ENCODE results near the gene CIB2.
A peak's percentile ranks its signal among the peaks of the same experiment; 100 is the strongest.

CIB2 gene

DNA sequence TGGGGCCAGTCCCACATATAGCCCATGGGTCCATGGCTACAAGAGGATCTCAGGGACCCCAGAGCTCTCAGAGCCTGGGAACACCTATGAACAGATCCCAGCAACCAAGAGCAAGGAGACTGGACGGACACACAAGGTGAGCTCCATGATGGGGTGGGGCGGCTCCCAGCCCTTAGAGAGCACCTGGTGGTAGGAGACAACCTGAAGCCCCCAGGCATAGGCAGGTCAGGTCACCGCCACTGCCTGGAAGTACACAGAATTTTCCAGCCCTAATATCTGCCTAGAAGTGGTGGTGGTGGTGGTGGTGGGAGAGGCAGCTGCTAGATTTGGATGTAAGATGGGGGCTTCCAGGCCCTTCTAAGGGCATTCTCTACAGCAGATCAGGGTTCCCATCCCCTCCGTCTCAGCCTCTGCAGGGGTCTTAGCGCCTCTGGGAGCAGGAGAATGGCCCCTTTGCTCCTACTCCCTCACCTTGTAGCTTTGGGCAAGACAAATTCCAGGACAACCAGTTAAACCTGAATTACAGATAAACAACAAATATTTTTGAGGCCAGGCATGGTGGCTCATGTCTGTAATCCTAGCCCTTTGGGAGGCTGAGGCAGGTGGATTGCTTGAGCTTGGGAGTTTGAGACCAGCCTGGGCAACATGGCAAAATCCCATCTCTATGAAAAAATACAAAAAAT lies 29.7 kb downstream of the CIB2 start:
- Histone ChIP-seq H3K4me3 (no peak overlapping the region), H3K9ac (no peak overlapping the region), H3K4me1 (peaks cover 36% of the 10 kb centered on the region), H3K9me3 (no peaks in the 10 kb centered on the region), H3K27me3 (no peaks in the 10 kb centered on the region), H3K27ac (no peak overlapping the region), H3K4me2 (no peak overlapping the region), H3K36me3 (no peaks in the 10 kb centered on the region), H4K20me1 (no peaks in the 10 kb centered on the region)
- TF ChIP-seq Cebpa-rat (IDR thresholded peaks at IDR 0.05) = no peak

DNA sequence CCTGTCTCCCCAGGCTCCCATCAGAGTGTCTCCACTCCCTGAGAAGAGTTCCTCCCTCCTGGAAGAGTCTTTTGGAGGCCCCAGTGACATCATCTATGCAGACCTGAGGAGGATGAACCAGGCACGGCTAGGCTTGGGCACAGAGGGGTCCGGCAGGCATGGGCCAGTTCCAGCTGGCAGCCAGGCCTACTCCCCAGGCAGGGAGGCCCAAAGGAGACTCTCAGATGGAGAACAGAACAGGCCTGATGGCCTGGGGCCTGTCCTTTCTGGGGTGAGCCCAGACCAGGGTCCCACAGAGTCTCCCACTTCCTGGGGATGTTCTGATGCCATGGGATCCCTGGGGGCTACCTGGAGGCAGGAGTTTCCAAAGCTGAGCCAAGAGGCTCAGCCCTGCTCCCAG lies 30.4 kb downstream of the CIB2 start:
- no peak for TF ChIP-seq Cebpa-rat (IDR thresholded peaks at IDR 0.05)
- no peaks in the 10 kb centered on the region for H3K27me3 ChIP-seq
- no peaks in the 10 kb centered on the region for H3K9me3 ChIP-seq
- no peak overlapping the region for H3K4me3 ChIP-seq
- H4K20me1 ChIP-seq = no peaks in the 10 kb centered on the region
- no peak overlapping the region for H3K4me2 ChIP-seq
- no peak overlapping the region for H3K27ac ChIP-seq
- peaks cover 29% of the 10 kb centered on the region for H3K4me1 ChIP-seq
- no peak overlapping the region for H3K9ac ChIP-seq
- no peaks in the 10 kb centered on the region for H3K36me3 ChIP-seq

DNA sequence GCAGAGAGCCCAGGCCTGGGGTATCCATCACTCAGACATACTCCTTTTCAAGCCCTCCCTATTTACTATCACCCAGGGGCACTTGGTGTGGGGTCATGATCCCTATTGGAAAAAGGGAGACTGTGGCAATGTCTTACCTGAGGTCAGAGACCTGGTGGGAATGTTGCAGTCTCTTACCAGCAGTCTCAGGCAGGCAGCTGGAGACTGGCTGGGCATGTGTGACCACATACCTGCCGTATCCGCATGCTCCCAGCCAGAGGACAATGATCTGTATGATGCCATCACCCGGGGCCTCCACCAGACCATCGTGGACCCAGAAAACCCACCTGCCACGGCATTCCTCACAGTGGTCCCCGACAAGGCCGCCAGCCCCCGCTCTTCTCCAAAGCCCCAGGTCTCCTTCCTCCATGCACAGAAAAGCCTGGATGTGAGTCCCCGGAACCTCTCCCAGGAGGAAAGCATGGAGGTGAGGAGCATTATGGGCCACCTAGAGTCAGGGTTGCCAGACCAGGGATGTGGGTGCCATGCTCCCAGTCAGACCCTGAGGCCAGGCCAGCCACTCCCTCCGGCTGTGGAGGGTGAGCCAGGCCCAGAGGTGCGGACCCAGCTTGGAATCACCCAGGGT lies 33.0 kb downstream of the CIB2 start:
- Histone ChIP-seq H3K36me3 (no peaks in the 10 kb centered on the region), H3K27me3 (no peaks in the 10 kb centered on the region), H3K4me3 (no peak overlapping the region), H3K4me1 (peaks cover 4% of the 10 kb centered on the region), H3K27ac (no peak overlapping the region), H3K9ac (no peak overlapping the region), H3K4me2 (no peak overlapping the region), H4K20me1 (no peaks in the 10 kb centered on the region), H3K9me3 (no peaks in the 10 kb centered on the region)
- TF ChIP-seq Cebpa-rat (IDR thresholded peaks at IDR 0.05) = no peak

DNA sequence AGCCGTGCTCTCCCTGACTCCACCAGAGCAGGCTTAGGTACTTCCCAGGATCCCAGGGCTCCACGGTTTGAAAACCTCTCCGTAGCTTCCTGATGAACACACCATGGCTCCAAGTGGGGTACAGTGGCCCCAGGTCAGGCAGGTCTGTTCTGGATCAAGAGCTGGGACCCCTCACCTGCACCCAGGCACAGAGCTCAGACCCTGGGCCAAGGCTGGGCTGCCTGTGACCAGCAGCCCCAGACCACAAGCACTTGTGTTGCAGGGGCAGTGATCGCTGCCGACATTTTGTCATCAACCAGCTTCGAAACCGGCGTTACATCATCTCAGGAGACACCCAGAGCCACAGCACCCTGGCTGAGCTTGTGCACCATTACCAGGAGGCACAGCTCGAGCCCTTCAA lies 33.6 kb downstream of the CIB2 start:
- Histone ChIP-seq H3K4me1 (peaks cover 3% of the 10 kb centered on the region; the same call in 1 of the 2 replicates), H3K36me3 (no peaks in the 10 kb centered on the region), H3K27ac (no peak overlapping the region), H3K27me3 (no peaks in the 10 kb centered on the region), H3K9me3 (no peaks in the 10 kb centered on the region), H3K4me2 (no peak overlapping the region), H3K9ac (no peak overlapping the region), H3K4me3 (no peak overlapping the region), H4K20me1 (no peaks in the 10 kb centered on the region)
- TF ChIP-seq Cebpa-rat (IDR thresholded peaks at IDR 0.05) = no peak

DNA sequence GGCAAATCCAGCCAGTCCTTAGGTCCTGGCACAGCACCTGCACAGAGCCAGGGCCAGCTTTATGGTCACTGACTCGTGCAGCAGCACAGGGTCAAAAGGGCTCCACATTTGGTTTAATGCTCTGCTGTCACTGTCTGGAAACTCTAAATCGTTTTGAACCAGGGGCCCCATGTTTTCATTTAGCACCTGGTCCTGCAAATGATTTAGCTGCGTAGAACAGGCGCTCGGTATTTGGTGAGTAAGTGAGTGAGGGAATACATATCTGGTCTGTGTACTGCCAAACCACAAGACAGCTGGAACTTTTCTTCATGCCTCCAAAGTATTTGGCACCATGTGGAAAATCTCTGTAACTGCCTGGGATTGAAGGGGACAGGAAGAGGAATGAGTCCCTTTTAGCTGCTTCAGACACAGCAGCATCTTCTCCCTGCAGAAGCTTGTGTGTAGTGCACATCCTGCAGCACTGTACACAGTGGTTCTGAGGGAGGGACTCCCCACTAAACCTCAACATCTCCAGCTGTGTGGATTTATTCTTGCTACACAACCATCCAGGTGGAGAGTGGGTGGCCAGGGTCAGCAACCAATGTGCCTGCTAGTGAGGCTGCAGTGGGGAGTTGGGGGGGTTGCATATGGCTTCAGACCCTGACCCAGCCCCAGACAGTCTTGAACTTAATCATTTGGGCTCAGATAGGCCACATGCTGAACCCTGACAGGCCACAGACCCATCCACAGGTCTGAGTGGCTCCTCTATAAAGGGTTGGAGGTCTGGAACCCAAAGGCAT lies 37.8 kb downstream of the CIB2 start:
- no peak for TF ChIP-seq Cebpa-rat (IDR thresholded peaks at IDR 0.05)
- peaks cover 16% of the 10 kb centered on the region for H3K4me1 ChIP-seq
- no peak overlapping the region for H3K9ac ChIP-seq
- H3K36me3 ChIP-seq = no peaks in the 10 kb centered on the region
- no peaks in the 10 kb centered on the region for H3K27me3 ChIP-seq
- no peaks in the 10 kb centered on the region for H3K9me3 ChIP-seq
- H3K27ac ChIP-seq = no peak overlapping the region
- H3K4me3 ChIP-seq = no peak overlapping the region
- no peaks in the 10 kb centered on the region for H4K20me1 ChIP-seq
- H3K4me2 ChIP-seq = no peak overlapping the region

DNA sequence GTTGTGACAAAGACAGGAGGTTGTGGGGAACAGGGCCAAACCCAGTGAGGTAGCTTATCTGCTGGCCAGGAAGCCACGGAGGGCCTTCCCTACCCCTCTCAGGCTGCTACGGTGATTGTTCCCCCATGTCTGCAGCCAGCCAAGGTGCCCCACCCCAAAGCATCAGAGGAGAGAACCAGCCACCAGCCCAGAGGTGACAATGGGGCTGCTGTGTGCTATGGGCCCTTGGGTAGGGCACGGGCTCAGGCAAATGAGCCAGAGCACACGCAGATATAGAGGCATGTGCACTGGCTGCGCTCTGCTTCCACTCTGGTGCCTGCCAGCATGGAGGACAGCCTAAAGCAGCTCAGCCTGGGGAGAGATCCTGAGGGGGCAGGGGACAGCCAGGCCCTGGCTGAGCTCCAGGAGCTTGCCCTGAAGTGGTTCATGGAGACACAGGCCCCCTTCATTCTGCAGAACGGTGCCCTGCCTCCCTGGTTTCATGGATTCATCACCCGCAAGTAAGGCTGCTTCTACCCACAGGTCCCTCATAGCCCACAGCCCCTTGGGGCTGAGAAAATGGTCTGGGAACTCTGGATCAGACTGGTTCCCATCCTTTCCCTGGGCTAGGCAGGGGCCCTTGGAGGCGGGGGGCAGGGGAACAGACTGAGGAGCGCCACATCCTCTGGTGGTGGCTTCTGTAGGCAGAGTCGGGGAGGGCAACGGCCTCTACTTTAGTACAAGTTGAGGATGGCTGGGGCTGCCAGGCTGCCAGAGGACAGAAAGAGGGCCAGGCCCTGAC lies 38.8 kb downstream of the CIB2 start, which contains the start of gene SH2D7:
TSS of gene SH2D7 (plus strand) at position 301 of the 781 bp plus-strand sequence. CDS start at position 325, 24 bp downstream.
- Histone ChIP-seq H3K27me3 (no peaks in the 10 kb centered on the region), H3K36me3 (no peaks in the 10 kb centered on the region), H3K4me3 (no peak within 1 kb of the TSS), H3K9ac (no peak within 1 kb of the TSS), H3K4me2 (peak within 1 kb of the TSS; percentile 26; the same call in 1 of the 2 replicates), H3K27ac (no peak within 1 kb of the TSS), H3K4me1 (peaks cover 16% of the 10 kb centered on the region), H3K9me3 (no peaks in the 10 kb centered on the region), H4K20me1 (no peaks in the 10 kb centered on the region)
- no peak for TF ChIP-seq Cebpa-rat (IDR thresholded peaks at IDR 0.05)

DNA sequence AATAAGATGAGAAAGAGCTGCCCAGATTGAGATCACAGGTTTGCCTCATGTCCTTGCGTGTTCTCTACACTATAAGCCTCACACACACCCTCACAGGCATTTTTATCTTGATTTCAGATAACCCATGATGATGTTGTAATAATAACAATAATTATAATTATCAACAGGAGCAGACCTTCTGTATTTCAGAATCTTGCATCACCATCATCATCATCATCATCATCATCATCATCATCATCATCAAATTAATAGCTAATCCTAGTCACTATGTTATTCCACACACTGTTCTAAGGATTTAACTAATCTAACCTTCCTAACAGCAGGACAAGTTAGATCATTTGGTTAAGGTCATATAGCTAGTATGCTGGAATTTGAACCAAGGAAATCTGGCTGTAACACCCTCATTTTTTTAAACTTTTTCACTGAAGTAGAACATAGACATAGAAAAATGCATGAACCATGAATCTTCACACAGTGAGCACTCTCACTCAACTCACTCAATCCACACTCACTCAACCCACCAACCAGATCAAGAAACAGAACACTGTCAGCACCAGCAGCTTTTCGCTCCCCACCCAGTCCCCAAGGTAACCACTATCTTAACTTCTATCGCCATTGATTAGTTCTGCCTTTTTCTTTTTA lies 40.7 kb downstream of the CIB2 start:
- Histone ChIP-seq H3K4me1 (peaks cover 16% of the 10 kb centered on the region), H3K36me3 (no peaks in the 10 kb centered on the region), H3K27me3 (no peaks in the 10 kb centered on the region), H3K4me2 (no peak overlapping the region), H4K20me1 (no peaks in the 10 kb centered on the region), H3K9me3 (no peaks in the 10 kb centered on the region), H3K27ac (no peak overlapping the region), H3K9ac (no peak overlapping the region), H3K4me3 (no peak overlapping the region)
- TF ChIP-seq Cebpa-rat (IDR thresholded peaks at IDR 0.05) = no peak

DNA sequence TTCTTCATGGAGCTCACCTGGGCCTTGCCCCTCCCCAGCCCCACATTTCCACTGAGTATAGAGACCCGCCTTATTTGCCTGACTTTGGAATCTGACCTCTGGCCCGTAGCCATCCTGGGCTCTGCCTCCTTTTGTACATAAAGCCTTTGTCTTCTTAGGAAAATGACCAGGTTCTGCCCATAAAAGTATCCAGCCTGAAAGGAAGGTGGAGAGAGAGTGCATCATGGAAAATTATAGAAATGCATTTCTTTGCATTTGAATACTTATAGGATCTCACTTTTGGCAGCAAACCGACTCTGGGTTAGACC lies 42.5 kb downstream of the CIB2 start:
- Histone ChIP-seq H4K20me1 (no peaks in the 10 kb centered on the region), H3K4me2 (no peak overlapping the region), H3K36me3 (no peaks in the 10 kb centered on the region), H3K27me3 (no peaks in the 10 kb centered on the region), H3K9me3 (no peaks in the 10 kb centered on the region), H3K4me3 (no peak overlapping the region), H3K9ac (no peak overlapping the region), H3K4me1 (peaks cover 23% of the 10 kb centered on the region), H3K27ac (no peak overlapping the region)
- no peak for TF ChIP-seq Cebpa-rat (IDR thresholded peaks at IDR 0.05)

Measured in BLaER1 (cell line).